B cell (primary cell): ENCODE results near the gene CRY2. TPM values are rescaled to one million over a fixed set of nuclear protein-coding genes. Genes with fewer than 3 reads are reported as not detected.

Source experiments
- ATAC-seq: fragments of 200-7000 bp; cut with Tn5 transposase; one replicate; pipeline ENCODE4 v1.10.0; 2021; ENCODE audit warnings: low read depth, mild to moderate bottlenecking, moderate number of reproducible peaks, moderate library complexity
- CTCF ChIA-PET: fragments of 350-600 bp; sonication (Branson Sonifier 250); formaldehyde crosslinking; loops from one replicate; lab custom pipeline; 2021; ENCODE audit warnings: antibody characterized with exemption, inconsistent platforms; lab: Charles Lee
- POLR2A ChIA-PET: fragments of 350-600 bp; sonication (Branson Sonifier 250); formaldehyde crosslinking; loops from one replicate; lab custom pipeline; 2021; ENCODE audit warnings: antibody characterized with exemption; lab: Charles Lee
- DNase-seq: peaks from one replicate; pipeline ENCODE4 v3.0.0; 2013
- H2AFZ ChIP-seq: 2 replicates; pipeline ENCODE4 v1.6.1; 2012; ENCODE audit warnings: mild to moderate bottlenecking, low read depth, low read length; ENCODE audit not compliant: insufficient read depth, poor library complexity, severe bottlenecking
- H3K27ac ChIP-seq, 2 donors: 1 replicate in 1 of 2; 2 replicates in 1 of 2; pipeline ENCODE4 v1.5.1; 2012 to 2013; ENCODE audit warnings: low read length in 2 of 2, mild to moderate bottlenecking in 2 of 2, moderate library complexity in 1 of 2
- H3K27me3 ChIP-seq, 4 experiments: fragments of 200-600 bp in 1 of 4; sonication (generic) in 1 of 4; replicated peaks in 1 of 4; 1 replicate in 2 of 4; 2 replicates in 2 of 4; pipeline versions ENCODE4 v1.6.1 to v1.7.0; 2013 to 2016; ENCODE audit warnings: low read length in 3 of 4, mild to moderate bottlenecking in 2 of 4, mixed read lengths in 1 of 4, moderate library complexity in 1 of 4; ENCODE audit not compliant: insufficient read depth in 4 of 4, control insufficient read depth in 3 of 4; ENCODE audit errors: control extremely low read depth in 1 of 4
- H3K36me3 ChIP-seq, 2 experiments: replicated peaks in 1 of 2; 1 replicate in 1 of 2; 2 replicates in 1 of 2; pipeline versions ENCODE4 v1.6.1 to v1.7.1; 2013; ENCODE audit warnings: low read length in 1 of 2; ENCODE audit not compliant: insufficient read depth in 2 of 2, control insufficient read depth in 1 of 2; ENCODE audit errors: control extremely low read depth in 1 of 2, extremely low read depth in 1 of 2
- H3K4me1 ChIP-seq, 2 donors: fragments of 200-600 bp in 1 of 2; sonication (generic) in 1 of 2; 1 replicate in 1 of 2; 2 replicates in 1 of 2; pipeline versions ENCODE4 v1.5.1 to v1.6.1; 2013 to 2017; ENCODE audit warnings: low read length in 2 of 2; ENCODE audit not compliant: control insufficient read depth in 2 of 2, insufficient read depth in 2 of 2
- H3K4me2 ChIP-seq: replicated peaks from 2 replicates; pipeline ENCODE3; 2012; ENCODE audit warnings: mild to moderate bottlenecking, low read depth, low read length; ENCODE audit not compliant: poor library complexity, severe bottlenecking
- H3K4me3 ChIP-seq, 5 experiments: fragments of 200-600 bp in 1 of 5; sonication (generic) in 1 of 5; 1 replicate in 3 of 5; 2 replicates in 2 of 5; pipeline versions ENCODE4 v1.5.1 to v1.7.0; 2011 to 2016; ENCODE audit warnings: low read length in 4 of 5, mild to moderate bottlenecking in 4 of 5, low read depth in 2 of 5, control low read depth in 1 of 5, moderate library complexity in 1 of 5; ENCODE audit not compliant: insufficient read depth in 1 of 5; ENCODE audit errors: control extremely low read depth in 1 of 5, extremely low read depth in 1 of 5
- H3K79me2 ChIP-seq: fragments of 200-600 bp; sonication (generic); one replicate; pipeline ENCODE4 v1.6.0; 2016; ENCODE audit warnings: low read length; ENCODE audit not compliant: control insufficient read depth, insufficient read depth
- H3K9ac ChIP-seq: fragments of 200-600 bp; sonication (generic); 2 replicates; pipeline ENCODE4 v1.6.1; 2017; ENCODE audit warnings: mild to moderate bottlenecking, low read length, moderate library complexity
- H3K9me3 ChIP-seq, 3 donors: one replicate each; pipeline versions ENCODE4 v1.6.1 to v1.7.1; 2013; ENCODE audit warnings: low read length in 2 of 3; ENCODE audit not compliant: control insufficient read depth in 2 of 3, insufficient read depth in 1 of 3; ENCODE audit errors: control extremely low read depth in 1 of 3
- H4K20me1 ChIP-seq: 2 replicates; pipeline ENCODE4 v1.6.0; 2012; ENCODE audit warnings: mild to moderate bottlenecking, low read length; ENCODE audit not compliant: insufficient read depth, control insufficient read depth, poor library complexity, severe bottlenecking
- H3K27ac Mint-ChIP-seq: one replicate; pipeline ENCODE4 v1.8.0; 2021; ENCODE audit warnings: mixed read lengths
- H3K27me3 Mint-ChIP-seq: one replicate; pipeline ENCODE4 v1.8.0; 2021; ENCODE audit warnings: mixed read lengths
- H3K4me1 Mint-ChIP-seq: one replicate; pipeline ENCODE4 v1.8.0; 2021; ENCODE audit warnings: mixed read lengths
- H3K4me3 Mint-ChIP-seq: one replicate; pipeline ENCODE4 v1.8.0; 2021; ENCODE audit warnings: mixed read lengths
- H3K9me3 Mint-ChIP-seq: one replicate; pipeline ENCODE4 v1.8.0; 2022; ENCODE audit warnings: mixed read lengths; ENCODE audit not compliant: insufficient read depth
- CTCF ChIP-seq: fragments of 200-600 bp; IDR thresholded peaks from one replicate; pipeline ENCODE4 v1.8.0; 2022; ENCODE audit warnings: antibody characterized with exemption, mild to moderate bottlenecking
- EZH2 ChIP-seq: IDR thresholded peaks from 2 replicates; pipeline ENCODE4 v1.6.1; 2012; ENCODE audit warnings: borderline replicate concordance, low read depth, mild to moderate bottlenecking, moderate library complexity, low read length; ENCODE audit not compliant: insufficient read depth, poor library complexity, severe bottlenecking
- WGBS: methylation state at CpG from one replicate; pipeline ENCODE4 v1.1.5; 2013; ENCODE audit warnings: missing lambda C conversion rate; ENCODE audit not compliant: insufficient coverage; 5-methylcytosine and 5-hydroxymethylcytosine counted together
- intact Hi-C: fragments of 100-400 bp; cut with micrococcal nuclease; formaldehyde crosslinking; loops from one replicate; pipeline ENCODE4 v1.10.0; 2022
- polyA plus RNA-seq: library from polyadenylated mRNA; depleted of rRNA; stranded (reverse); fragments of >200 nt; gene quantifications from 2 replicates; pipeline ENCODE4 v1.2.3, GENCODE V29; 2012
- total RNA-seq, 2 donors: library from RNA; stranded (reverse); fragments of 120-200 nt in 1 of 2; gene quantifications; 1 replicate in 1 of 2; 2 replicates in 1 of 2; pipeline versions ENCODE4 v1.2.3 to v1.2.4, GENCODE V29; 2013 to 2022

Gene CRY2
- total and polyA plus RNA-seq, 2 donors (not counting 1 experiment from before 2014, with no cell fraction given), result 20.4 to 65.1 TPM

DNA sequence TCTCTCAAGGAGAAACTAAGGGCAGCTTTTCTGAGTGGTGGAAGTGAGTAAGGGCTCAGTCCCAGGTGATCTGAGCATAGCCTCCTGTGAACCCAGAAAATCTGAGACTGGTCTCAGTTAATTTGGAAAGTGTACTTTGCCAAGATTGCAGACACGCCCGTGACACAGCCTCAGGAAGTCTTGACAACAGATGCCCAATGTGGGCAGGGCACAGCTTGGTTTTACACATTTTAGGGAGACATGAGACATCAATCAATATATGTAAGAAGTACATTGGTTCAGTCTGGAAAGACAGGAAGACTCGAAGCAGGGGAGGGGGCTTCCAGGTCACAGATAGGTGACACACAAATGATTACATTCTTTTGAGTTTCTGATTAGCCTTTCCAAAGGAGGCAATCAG lies 13.5 kb upstream of the CRY2 start:
- peaks cover 0 to 15% (median 1%) of the 10 kb centered on the region in 4 experiments for H3K27me3 ChIP-seq
- Mint-ChIP-seq H3K4me1 (peaks cover 11% of the 10 kb centered on the region), H3K4me3 (no peak overlapping the region), H3K9me3 (no peaks in the 10 kb centered on the region), H3K27me3 (peaks cover 13% of the 10 kb centered on the region), H3K27ac (no peak overlapping the region)
- H4K20me1 ChIP-seq, result no peaks in the 10 kb centered on the region
- no peaks in the 10 kb centered on the region for H3K4me1 ChIP-seq
- intact Hi-C loops, result no loop called here
- no peaks in the 10 kb centered on the region for H3K36me3 ChIP-seq
- no peak overlapping the region for H3K4me3 ChIP-seq
- H3K9ac ChIP-seq, result no peak overlapping the region
- ChIA-PET POLR2A (no interaction called here), CTCF (interaction anchor here (1.6 to 2.4 kb wide), 3 partner anchors 9 to 13 kb away, joined by 3 to 15 read pairs (median 5); partner anchors contain the start of gene CRY2)
- ATAC-seq (no peak), DNase-seq (no peak)
- H2AFZ ChIP-seq, result no peak overlapping the region
- H3K79me2 ChIP-seq, result no peaks in the 10 kb centered on the region
- TF ChIP-seq EZH2 (no peak), CTCF (no peak)
- WGBS, result 65% methylated on average over 3 of the region's 3 CpGs
- no peak overlapping the region for H3K4me2 ChIP-seq
- no peak overlapping the region for H3K27ac ChIP-seq
- H3K9me3 ChIP-seq, result no peaks in the 10 kb centered on the region

- H2AFZ ChIP-seq, result no peak overlapping the region
- CTCF ChIA-PET, result interaction anchor here (1.2 to 2.4 kb wide), 4 partner anchors 9 to 89 kb away, joined by 3 to 15 read pairs (median 4); partner anchors contain the start of gene CRY2
- H4K20me1 ChIP-seq, result no peaks in the 10 kb centered on the region
- intact Hi-C loops, result no loop called here
- no peak overlapping the region for H3K4me2 ChIP-seq
- H3K27me3 ChIP-seq, result peaks cover 0 to 15% (median 1%) of the 10 kb centered on the region in 4 experiments
- H3K27ac ChIP-seq, result no peak overlapping the region
- DNase-seq, result no peak
- WGBS, result 43% methylated on average over 4 of the region's 4 CpGs
- H3K9ac ChIP-seq, result no peak overlapping the region
- TF ChIP-seq EZH2, result no peak
- no peaks in the 10 kb centered on the region for H3K4me1 ChIP-seq
- Mint-ChIP-seq H3K27me3 (peaks cover 13% of the 10 kb centered on the region), H3K4me3 (no peak overlapping the region), H3K4me1 (peaks cover 11% of the 10 kb centered on the region), H3K27ac (no peak overlapping the region), H3K9me3 (no peaks in the 10 kb centered on the region)
- no peaks in the 10 kb centered on the region for H3K79me2 ChIP-seq
- ATAC-seq, result no peak
- H3K36me3 ChIP-seq, result no peaks in the 10 kb centered on the region
- no peaks in the 10 kb centered on the region for H3K9me3 ChIP-seq
- no peak overlapping the region for H3K4me3 ChIP-seq
- POLR2A ChIA-PET, result no interaction called here
Observed at GRCh38 chr11:45834298-45834756, 12.9 kb upstream of the CRY2 start.
